GM18520 (cell line): Measurements from ENCODE around the gene SLC12A6.
"Not testable (repeated sequence)": the region's sequence is repeated elsewhere in the genome, so short reads cannot be mapped to it uniquely, and the experiment has no call there.

Source experiments
- ATAC-seq: cut with Tn5 transposase; IDR thresholded peaks from one replicate; pipeline ENCODE4 v1.9.1; 2021; ENCODE audit not compliant: unreplicated experiment

The SLC12A6 gene

DNA sequence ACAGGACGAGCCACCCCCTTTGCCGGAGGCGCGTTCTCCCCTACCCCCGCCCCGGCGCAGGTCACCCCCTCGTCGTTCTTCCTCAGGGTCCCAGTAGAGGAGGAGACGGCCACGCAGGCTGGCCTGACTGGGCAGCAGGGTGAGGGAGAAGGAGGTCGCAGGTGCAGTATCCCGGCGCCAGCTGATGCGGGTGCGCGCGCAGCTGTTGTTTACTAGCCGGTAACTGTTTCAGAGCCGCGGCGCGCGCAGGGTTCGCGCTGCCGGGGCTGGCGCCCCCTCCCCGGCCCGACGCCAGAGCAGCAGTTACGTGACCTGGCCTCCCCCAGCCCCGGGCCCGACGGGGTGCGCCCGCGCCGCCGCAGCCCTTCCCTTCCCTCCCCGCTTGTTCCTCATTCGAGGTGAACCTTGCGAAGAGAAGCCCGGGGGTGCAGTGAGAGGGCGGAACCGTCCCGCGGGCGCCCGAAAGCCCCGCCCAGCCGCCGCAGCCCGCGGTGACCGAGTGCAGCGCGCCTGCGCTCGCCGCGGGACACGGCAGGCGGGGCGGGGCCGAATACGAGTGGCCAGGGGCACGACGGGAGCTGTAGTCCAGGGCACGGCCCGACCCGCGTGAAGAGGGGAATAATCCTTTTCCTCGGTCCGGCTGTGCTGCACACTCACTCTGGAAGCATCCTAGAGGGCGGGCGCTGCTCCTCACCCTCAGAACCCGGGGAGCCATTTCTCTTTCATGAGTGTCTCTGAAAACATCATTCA is at the start of gene SLC12A6:
Gene SLC12A6 (minus strand): TSS at position 225 of the 750 bp plus-strand sequence. CDS start 1,101 bp downstream, outside the sequence.
- peak; percentile 61 for ATAC-seq

DNA sequence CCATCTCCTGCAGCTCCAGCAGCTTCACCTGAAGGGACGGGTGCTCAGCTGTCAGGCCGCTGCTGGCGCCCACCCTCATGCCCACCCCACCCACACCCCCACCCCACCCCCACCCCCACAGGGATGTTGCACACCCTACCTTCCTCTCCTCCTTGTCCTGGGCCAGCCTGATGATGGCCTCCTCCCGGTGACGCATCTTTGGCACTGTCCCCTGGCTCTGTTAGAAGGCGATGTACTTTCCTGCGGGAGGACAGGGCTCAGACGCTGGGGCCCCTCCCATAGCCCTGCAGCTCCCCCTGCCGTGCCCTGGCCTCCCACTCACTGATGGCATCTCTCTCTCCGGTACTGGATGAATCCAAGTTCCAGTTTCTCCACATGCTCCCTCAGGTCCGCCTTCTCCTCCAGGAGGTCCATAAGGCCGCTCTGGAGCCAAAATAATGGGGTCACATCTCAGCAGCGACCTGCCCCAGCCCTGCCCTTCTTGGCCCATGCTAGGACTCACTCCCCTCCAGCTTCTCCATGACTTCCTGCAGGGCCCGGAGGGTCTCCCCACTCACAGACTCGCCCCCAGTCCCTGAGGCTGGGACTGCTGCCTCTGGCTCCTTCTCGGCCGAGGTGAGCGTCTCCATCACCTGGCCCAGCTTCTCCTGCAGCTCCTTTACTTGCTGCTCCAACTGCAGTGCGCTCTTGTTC is 44.4 kb upstream of the SLC12A6 start:
- ATAC-seq, result not testable (repeated sequence)

DNA sequence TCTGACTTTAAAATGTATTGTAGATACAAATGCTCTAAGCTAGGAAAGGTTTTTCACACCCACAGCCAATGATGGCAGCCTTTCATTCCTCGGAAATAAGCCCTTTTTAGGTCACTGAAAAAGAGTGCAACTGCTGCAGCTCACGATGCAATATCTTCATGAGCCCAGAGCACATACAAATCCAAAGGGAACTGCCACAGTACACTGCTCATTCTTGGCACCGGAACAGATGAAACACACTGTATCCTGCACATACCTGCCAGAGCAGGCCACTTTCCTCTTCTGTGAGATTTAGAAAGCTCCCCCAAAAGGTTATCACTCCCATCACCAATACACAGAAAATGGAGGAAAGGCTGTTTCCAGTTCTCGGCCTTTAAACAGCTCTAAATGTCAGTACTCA is 42.9 kb upstream of the SLC12A6 start:
- not testable (repeated sequence) for ATAC-seq

GRCh38 chr15:34376856-34377255 is 39.3 kb upstream of the SLC12A6 start:
- ATAC-seq, result no peak

GRCh38 chr15:34375541-34375940 is 38.0 kb upstream of the SLC12A6 start:
- ATAC-seq, result not testable (repeated sequence)

DNA sequence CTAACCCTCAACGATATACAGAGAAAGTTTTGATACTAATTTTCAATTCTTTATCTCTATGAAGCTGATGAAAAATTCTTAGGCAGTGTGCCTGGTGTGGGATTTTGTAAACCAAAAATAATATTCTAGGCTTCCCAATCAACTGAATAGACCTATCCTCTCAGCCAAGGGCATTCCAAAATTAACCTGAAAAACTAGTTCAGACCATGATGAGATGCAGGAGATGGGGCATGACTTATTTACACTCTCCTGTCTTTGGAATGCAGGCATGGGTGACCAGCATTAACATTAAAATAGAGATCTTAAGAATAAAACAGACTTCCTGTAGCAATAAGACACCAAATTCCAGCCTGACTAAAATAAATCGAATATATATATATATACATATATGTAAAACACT is 37.2 kb upstream of the SLC12A6 start:
- no peak for ATAC-seq

GRCh38 chr15:34373951-34374350 is 36.4 kb upstream of the SLC12A6 start:
- ATAC-seq, result no peak

- ATAC-seq, result no peak
These were observed 33.1 kb upstream of the SLC12A6 start for GRCh38 chr15:34370643-34371042.

DNA sequence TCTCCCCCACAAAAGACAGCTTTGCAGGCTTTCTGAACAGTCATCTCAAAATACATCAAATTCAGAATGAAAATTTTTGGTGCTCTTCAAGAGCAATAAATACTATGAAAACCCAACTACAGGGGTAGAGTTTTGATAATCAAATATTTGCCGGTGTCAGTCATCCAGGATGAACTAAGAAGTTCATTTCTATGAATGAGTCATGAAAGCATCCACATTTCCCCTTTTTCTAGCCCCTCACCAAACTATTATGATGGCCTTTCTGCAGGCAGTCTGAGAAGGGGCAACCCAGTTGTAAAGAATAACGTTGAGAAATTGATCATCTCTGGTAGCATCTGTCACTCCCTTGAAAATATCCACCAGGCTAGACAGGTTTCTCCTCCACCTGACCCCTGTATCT is 32.5 kb upstream of the SLC12A6 start:
- no peak for ATAC-seq

DNA sequence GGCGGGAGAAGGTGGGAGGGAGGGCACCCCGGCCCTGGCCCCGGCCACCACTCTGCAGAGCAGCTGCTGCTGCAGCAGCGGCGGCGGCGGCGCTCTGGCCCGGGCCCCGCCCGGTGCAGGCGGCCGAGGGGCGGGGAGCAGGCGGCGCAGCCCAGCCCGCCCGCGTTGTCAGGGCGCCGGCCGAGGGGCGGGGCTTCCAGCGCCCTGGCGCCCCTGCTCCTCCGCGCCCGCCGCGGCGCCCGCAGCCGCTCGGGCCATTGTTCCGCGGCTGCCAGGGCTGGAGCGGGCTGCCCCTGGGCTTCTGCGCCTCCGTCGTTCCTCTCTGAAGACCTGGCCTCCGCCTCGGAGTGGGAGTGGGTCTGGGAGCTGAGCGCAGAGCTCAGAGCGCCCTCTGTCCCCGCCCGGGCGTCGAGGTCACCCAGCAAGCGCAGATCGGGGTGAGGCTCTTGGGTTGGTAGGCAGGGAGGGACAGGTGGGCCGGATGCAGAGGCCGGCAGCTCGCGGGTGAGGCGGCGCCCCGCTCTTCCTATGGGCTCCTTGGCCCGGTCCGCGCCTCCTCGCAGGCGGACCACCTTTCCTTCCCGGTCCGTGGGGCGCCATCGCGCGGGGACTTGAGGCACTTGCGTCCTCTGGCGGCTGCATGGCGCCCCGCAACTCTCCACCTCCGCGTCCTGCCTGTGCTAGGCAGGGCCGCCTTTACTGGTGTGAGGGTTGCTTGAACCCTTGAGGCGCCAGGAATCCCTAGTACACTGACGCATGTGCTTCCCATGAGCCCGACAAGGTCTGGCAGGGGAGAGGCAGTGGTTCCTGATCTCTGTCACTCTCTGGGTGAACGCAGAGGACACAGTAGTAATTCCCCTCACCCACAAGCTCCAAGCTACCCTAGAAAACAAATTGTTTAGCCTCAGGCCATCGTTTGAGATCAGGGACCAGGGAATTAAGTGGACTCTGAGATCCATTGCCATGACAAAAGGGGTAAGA is 29.8 kb upstream of the SLC12A6 start, which contains the start of gene LPCAT4:
Gene LPCAT4 (minus strand): TSS at position 96 of the 981 bp plus-strand sequence. CDS start 96 bp downstream, outside the sequence.
- peak; percentile 75 for ATAC-seq

GRCh38 chr15:34366271-34367065 is 28.9 kb upstream of the SLC12A6 start:
- ATAC-seq, result no peak

DNA sequence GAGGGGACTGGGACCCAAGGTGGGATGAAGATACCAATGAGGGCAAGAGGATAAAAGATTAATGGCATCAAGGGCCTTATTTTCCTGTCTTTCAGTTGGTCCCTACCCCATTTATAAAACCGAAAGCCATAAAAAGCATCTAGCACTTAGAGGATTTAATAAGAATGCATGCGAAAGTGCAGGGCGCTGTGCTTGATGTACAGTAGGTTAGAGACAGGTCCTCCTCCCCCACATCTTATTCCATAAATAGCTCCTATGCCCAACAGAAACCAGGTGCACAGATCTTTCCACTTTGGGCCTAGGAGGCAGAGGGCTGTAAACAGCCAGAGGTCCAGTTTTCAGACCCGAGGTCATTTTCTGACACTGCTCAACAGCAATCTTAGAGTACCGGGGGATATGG is 28.3 kb upstream of the SLC12A6 start:
- no peak for ATAC-seq

GRCh38 chr15:34365091-34365825 is 27.7 kb upstream of the SLC12A6 start:
- ATAC-seq, result no peak

GRCh38 chr15:34364041-34364440 is 26.5 kb upstream of the SLC12A6 start:
- ATAC-seq, result no peak

- no peak for ATAC-seq
These were observed 24.6 kb upstream of the SLC12A6 start for GRCh38 chr15:34362047-34362773.

DNA sequence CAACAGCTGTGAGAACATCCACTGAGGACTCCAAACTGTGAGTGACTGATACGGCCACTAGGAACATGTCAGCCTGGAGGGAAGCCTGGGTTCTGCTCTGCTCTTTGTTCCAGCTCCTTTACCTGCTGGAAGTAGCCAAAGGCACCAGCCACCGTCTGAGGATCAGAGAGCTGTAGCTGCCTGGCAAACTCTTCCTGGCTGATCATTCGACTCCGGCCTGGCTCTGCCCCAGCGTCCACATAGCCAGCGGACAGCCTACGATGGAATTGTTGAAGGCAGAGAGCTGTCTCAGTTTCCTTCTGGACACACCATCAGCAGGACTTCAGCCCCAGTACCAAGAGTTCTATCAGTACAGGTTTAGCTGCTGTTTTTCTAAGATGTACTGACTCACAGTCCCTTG is 23.7 kb upstream of the SLC12A6 start:
- ATAC-seq, result no peak

- ATAC-seq, result no peak
These were observed 22.7 kb upstream of the SLC12A6 start for GRCh38 chr15:34360298-34360697.

DNA sequence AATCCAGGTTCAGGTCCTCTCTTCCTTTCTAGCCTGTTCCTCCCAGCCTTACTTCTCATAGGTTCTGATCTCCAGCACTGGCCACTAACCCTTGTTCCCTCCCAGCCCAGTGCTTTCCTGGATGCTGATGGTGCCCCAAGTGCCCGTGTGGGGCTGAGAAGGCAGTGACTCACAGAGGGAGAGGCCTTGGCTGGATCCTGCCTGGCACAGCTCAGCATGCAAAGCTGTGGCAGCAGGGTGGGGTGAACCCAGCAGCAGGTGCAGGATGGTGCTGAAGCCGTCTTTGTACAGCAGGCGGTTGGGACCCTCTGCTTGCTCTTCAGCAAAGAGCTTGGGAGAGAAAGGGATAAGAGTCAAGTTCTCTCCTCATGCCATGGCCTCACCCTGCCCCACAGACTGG is 21.8 kb upstream of the SLC12A6 start:
- ATAC-seq, result no peak

DNA sequence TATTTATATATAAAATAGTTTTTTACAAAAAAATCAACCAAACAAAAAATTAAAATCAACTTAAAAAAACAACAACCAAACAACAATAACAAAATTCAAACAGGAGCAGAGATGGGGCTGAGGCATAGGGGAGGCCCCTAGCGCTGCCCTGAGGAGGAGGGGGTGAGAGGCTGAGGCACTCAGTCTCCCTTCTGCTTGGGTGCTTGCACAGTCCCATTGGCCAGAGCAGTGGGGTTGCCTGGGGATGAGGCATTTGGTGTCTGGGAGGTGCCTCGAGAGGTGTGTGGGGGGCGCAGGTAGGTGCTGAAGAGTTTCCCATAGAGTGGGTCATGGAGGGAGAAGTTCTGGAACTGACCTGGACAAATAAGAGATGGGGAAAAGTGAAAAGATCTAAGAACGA is 21.4 kb upstream of the SLC12A6 start:
- ATAC-seq, result no peak
